Stimulated activated CD4-positive, alpha-beta T cell treated with anti-CD3 and anti-CD28 coated beads, TNF-alpha, amount 100 ng/mL, for 24 hours (primary cell): ENCODE measurements around the gene GNL3L.
A peak's percentile ranks its signal among the peaks of the same experiment; 100 is the strongest.
"Not testable (repeated sequence)": the region's sequence is repeated elsewhere in the genome, so short reads cannot be mapped to it uniquely, and the experiment has no call there.

Experiments used
- DNase-seq, 3 experiments: peaks; one replicate each; pipeline ENCODE4 v3.0.0-alpha.2; 2020; ENCODE audit warnings: low read depth in 3 of 3

Gene GNL3L

GRCh38 chrX:54529552-54530356 lies at the start of gene GNL3L:
GNL3L (plus strand) TSS chrX:54530219; CDS start chrX:54532567, 2,348 bp downstream.
- DNase-seq = peak; percentile 60 to 80 (median 64)

GRCh38 chrX:54482839-54483593 lies 47.0 kb upstream of the GNL3L start:
- no peak for DNase-seq

- no peak for DNase-seq
These were observed 46.1 kb upstream of the GNL3L start for GRCh38 chrX:54483946-54484345.

GRCh38 chrX:54484666-54485065 lies 45.4 kb upstream of the GNL3L start:
- no peak for DNase-seq

- not testable (repeated sequence) for DNase-seq
These were observed 40.2 kb upstream of the GNL3L start for GRCh38 chrX:54489819-54490218.

- DNase-seq = no peak
These were observed 37.7 kb upstream of the GNL3L start for GRCh38 chrX:54492340-54492739.

GRCh38 chrX:54494166-54494988 lies 35.6 kb upstream of the GNL3L start:
- no peak for DNase-seq

- no peak for DNase-seq
These were observed 34.8 kb upstream of the GNL3L start for GRCh38 chrX:54494989-54495813.

- peak; percentile 1 to 41 (median 3) for DNase-seq
These were observed 34.1 kb upstream of the GNL3L start, which contains the start of gene FGD1 for GRCh38 chrX:54495814-54496516. FGD1 (minus strand) TSS chrX:54496234; CDS start chrX:54495432, 802 bp downstream.

- no peak for DNase-seq
These were observed 33.5 kb upstream of the GNL3L start for GRCh38 chrX:54496517-54496852.

- no peak for DNase-seq
These were observed 33.1 kb upstream of the GNL3L start for GRCh38 chrX:54496936-54497335.

- DNase-seq = no peak
These were observed 20.6 kb upstream of the GNL3L start for GRCh38 chrX:54509400-54509799.

- DNase-seq = no peak
These were observed 868 bp upstream of the GNL3L start for GRCh38 chrX:54529151-54529550.

GRCh38 chrX:54530357-54530900 lies 410 bp downstream of the GNL3L start:
- no peak for DNase-seq

GRCh38 chrX:54534271-54534670 lies 4.3 kb downstream of the GNL3L start:
- DNase-seq = no peak

- DNase-seq = no peak
These were observed 10.3 kb downstream of the GNL3L start for GRCh38 chrX:54540289-54540688.

- DNase-seq = not testable (repeated sequence)
These were observed 12.2 kb downstream of the GNL3L start for GRCh38 chrX:54542239-54542638.

GRCh38 chrX:54550821-54551220 lies 20.8 kb downstream of the GNL3L start:
- no peak for DNase-seq

GRCh38 chrX:54551801-54552200 lies 21.8 kb downstream of the GNL3L start:
- DNase-seq = no peak

- DNase-seq = not testable (repeated sequence)
These were observed 25.0 kb downstream of the GNL3L start for GRCh38 chrX:54555006-54555405.
